Stimulated activated CD8-positive, alpha-beta memory T cell treated with anti-CD3 and anti-CD28 coated beads, Interleukin-4, amount 100 ng/mL, for 24 hours (primary cell): ENCODE results near the gene SERINC2.

Experiments
- DNase-seq: peaks from one replicate; pipeline ENCODE4 v3.0.0-alpha.2; 2020; ENCODE audit warnings: low read depth

Gene SERINC2

GRCh38 chr1:31412732-31413404 is at the start of gene SERINC2:
TSS of gene SERINC2 (plus strand) at chr1:31413213. CDS start at chr1:31413266, 53 bp downstream.
- no peak for DNase-seq

GRCh38 chr1:31364561-31365250 is 48.3 kb upstream of the SERINC2 start:
- no peak for DNase-seq

GRCh38 chr1:31366796-31367195 is 46.2 kb upstream of the SERINC2 start:
- no peak for DNase-seq

GRCh38 chr1:31368611-31369107 is 44.4 kb upstream of the SERINC2 start:
- DNase-seq = no peak

GRCh38 chr1:31370021-31370420 is 43.0 kb upstream of the SERINC2 start:
- no peak for DNase-seq

- DNase-seq = no peak
Measured at GRCh38 chr1:31370565-31370964, 42.4 kb upstream of the SERINC2 start.

- DNase-seq = no peak
Measured at GRCh38 chr1:31371121-31371959, 41.7 kb upstream of the SERINC2 start.

GRCh38 chr1:31372051-31372450 is 41.0 kb upstream of the SERINC2 start:
- no peak for DNase-seq

- DNase-seq = no peak
Measured at GRCh38 chr1:31372751-31373055, 40.3 kb upstream of the SERINC2 start.

- no peak for DNase-seq
Measured at GRCh38 chr1:31373056-31373896, 39.7 kb upstream of the SERINC2 start, which contains the start of gene FABP3. TSS of gene FABP3 (minus strand) at chr1:31373076. CDS start at chr1:31373014, 62 bp downstream.

GRCh38 chr1:31373897-31374486 is 39.0 kb upstream of the SERINC2 start:
- no peak for DNase-seq

GRCh38 chr1:31374511-31375196 is 38.4 kb upstream of the SERINC2 start:
- DNase-seq = no peak

GRCh38 chr1:31376375-31377134 is 36.5 kb upstream of the SERINC2 start:
- DNase-seq = no peak

- DNase-seq = no peak
Measured at GRCh38 chr1:31377364-31377863, 35.6 kb upstream of the SERINC2 start.

- no peak for DNase-seq
Measured at GRCh38 chr1:31378001-31378400, 35.0 kb upstream of the SERINC2 start.

- no peak for DNase-seq
Measured at GRCh38 chr1:31380181-31380580, 32.8 kb upstream of the SERINC2 start.

- DNase-seq = no peak
Measured at GRCh38 chr1:31381394-31382294, 31.4 kb upstream of the SERINC2 start.

GRCh38 chr1:31382379-31382989 is 30.5 kb upstream of the SERINC2 start:
- DNase-seq = no peak
